ENCODE results near the gene TANGO2. TPM values are rescaled to one million over a fixed set of nuclear protein-coding genes. Genes with fewer than 3 reads are reported as not detected.

TANGO2 gene
- total RNA-seq, 1 donor from 2014 or later: 17.4 TPM

- H3K27ac Mint-ChIP-seq: no peak overlapping the region
- H3K4me1 Mint-ChIP-seq (ENCODE audit: unreplicated experiment): peaks cover 14% of the 10 kb centered on the region
- no peak for DNase-seq (ENCODE audit: extremely low spot score, unreplicated experiment)
- H3K36me3 Mint-ChIP-seq: no peaks in the 10 kb centered on the region
- no peak for TF ChIP-seq CTCF (conservative IDR thresholded peaks at IDR 0.05)
- H3K4me3 Mint-ChIP-seq: no peak overlapping the region
- no peaks in the 10 kb centered on the region for H3K9me3 Mint-ChIP-seq
- no peaks in the 10 kb centered on the region for H3K27me3 Mint-ChIP-seq
Observed at GRCh38 chr22:20040327-20041200, 19.7 kb downstream of the TANGO2 start.

GRCh38 chr22:20043057-20043996 lies 22.4 kb downstream of the TANGO2 start:
- no peak for DNase-seq (ENCODE audit: extremely low spot score, unreplicated experiment)
- no peak for TF ChIP-seq CTCF (conservative IDR thresholded peaks at IDR 0.05)
- no peaks in the 10 kb centered on the region for H3K36me3 Mint-ChIP-seq
- no peak overlapping the region for H3K4me3 Mint-ChIP-seq
- no peak overlapping the region for H3K27ac Mint-ChIP-seq
- no peaks in the 10 kb centered on the region for H3K27me3 Mint-ChIP-seq
- H3K9me3 Mint-ChIP-seq: no peaks in the 10 kb centered on the region
- no peaks in the 10 kb centered on the region for H3K4me1 Mint-ChIP-seq (ENCODE audit: unreplicated experiment)

- H3K27ac Mint-ChIP-seq: no peak overlapping the region
- H3K27me3 Mint-ChIP-seq: no peaks in the 10 kb centered on the region
- no peaks in the 10 kb centered on the region for H3K36me3 Mint-ChIP-seq
Observed at GRCh38 chr22:20043997-20044342, 23.1 kb downstream of the TANGO2 start.

GRCh38 chr22:20044495-20045151 lies 23.7 kb downstream of the TANGO2 start:
- Mint-ChIP-seq H3K27me3 (no peaks in the 10 kb centered on the region), H3K9me3 (no peaks in the 10 kb centered on the region), H3K27ac (no peak overlapping the region), H3K36me3 (no peaks in the 10 kb centered on the region), H3K4me3 (no peak overlapping the region), H3K4me1 (ENCODE audit: unreplicated experiment) (no peaks in the 10 kb centered on the region)
- no peak for DNase-seq (ENCODE audit: extremely low spot score, unreplicated experiment)
- no peak for TF ChIP-seq CTCF (conservative IDR thresholded peaks at IDR 0.05)

More at GRCh38 chr22:20043997-20044342, 23.1 kb downstream of the TANGO2 start:
- no peaks in the 10 kb centered on the region for H3K9me3 Mint-ChIP-seq
- TF ChIP-seq CTCF (conservative IDR thresholded peaks at IDR 0.05): no peak
- no peaks in the 10 kb centered on the region for H3K4me1 Mint-ChIP-seq (ENCODE audit: unreplicated experiment)
- no peak for DNase-seq (ENCODE audit: extremely low spot score, unreplicated experiment)
- no peak overlapping the region for H3K4me3 Mint-ChIP-seq

- Mint-ChIP-seq H3K9me3 (no peaks in the 10 kb centered on the region), H3K4me3 (no peak overlapping the region), H3K27ac (no peak overlapping the region), H3K4me1 (ENCODE audit: unreplicated experiment) (no peaks in the 10 kb centered on the region), H3K36me3 (no peaks in the 10 kb centered on the region), H3K27me3 (no peaks in the 10 kb centered on the region)
- TF ChIP-seq CTCF (conservative IDR thresholded peaks at IDR 0.05): no peak
- no peak for DNase-seq (ENCODE audit: extremely low spot score, unreplicated experiment)
Observed at GRCh38 chr22:20046730-20047129, 25.8 kb downstream of the TANGO2 start.
